SKM-1 treated with dmso at 0.1 percent for 144 hours (cell line): ENCODE results near the gene TBC1D5.
A peak's percentile ranks its signal among the peaks of the same experiment; 100 is the strongest.
"Not testable (repeated sequence)": the region's sequence is repeated elsewhere in the genome, so short reads cannot be mapped to it uniquely, and the experiment has no call there.

ENCODE experiments used
- DNase-seq: peaks from one replicate; lab custom pipeline; 2025; ENCODE audit not compliant: unreplicated experiment; lab: John Stamatoyannopoulos, UW

TBC1D5 gene

GRCh38 chr3:17742102-17742879 lies at the start of gene TBC1D5:
Gene TBC1D5, minus strand, starts transcription at chr3:17742631. Its CDS starts 234,061 bp downstream, at chr3:17508570.
- peak; percentile 96 for DNase-seq

- no peak for DNase-seq
These were observed 41.0 kb upstream of the TBC1D5 start for GRCh38 chr3:17783426-17783825.

GRCh38 chr3:17782751-17783150 lies 40.3 kb upstream of the TBC1D5 start:
- no peak for DNase-seq

- not testable (repeated sequence) for DNase-seq
These were observed 37.9 kb upstream of the TBC1D5 start for GRCh38 chr3:17780369-17780768.

GRCh38 chr3:17779304-17780250 lies 37.1 kb upstream of the TBC1D5 start:
- peak; percentile 23 for DNase-seq

GRCh38 chr3:17777326-17777725 lies 34.9 kb upstream of the TBC1D5 start:
- peak; percentile 57 for DNase-seq

- DNase-seq: no peak
These were observed 32.6 kb upstream of the TBC1D5 start for GRCh38 chr3:17775073-17775472.

- DNase-seq: not testable (repeated sequence)
These were observed 31.9 kb upstream of the TBC1D5 start for GRCh38 chr3:17774180-17774910.

- DNase-seq: no peak
These were observed 30.1 kb upstream of the TBC1D5 start for GRCh38 chr3:17772556-17772955.

GRCh38 chr3:17771177-17772017 lies 29.0 kb upstream of the TBC1D5 start:
- DNase-seq: no peak

GRCh38 chr3:17770682-17771081 lies 28.3 kb upstream of the TBC1D5 start:
- DNase-seq: no peak

GRCh38 chr3:17765819-17766472 lies 23.5 kb upstream of the TBC1D5 start:
- DNase-seq: no peak

GRCh38 chr3:17761563-17761962 lies 19.1 kb upstream of the TBC1D5 start:
- no peak for DNase-seq

- DNase-seq: no peak
These were observed 17.5 kb upstream of the TBC1D5 start for GRCh38 chr3:17759901-17760300.

- DNase-seq: no peak
These were observed 13.4 kb upstream of the TBC1D5 start for GRCh38 chr3:17755836-17756235.

GRCh38 chr3:17753632-17753992 lies 11.2 kb upstream of the TBC1D5 start:
- no peak for DNase-seq

- no peak for DNase-seq
These were observed 10.6 kb upstream of the TBC1D5 start for GRCh38 chr3:17752876-17753631.

GRCh38 chr3:17752436-17752835 lies 10.0 kb upstream of the TBC1D5 start:
- peak; percentile 21 for DNase-seq

GRCh38 chr3:17749705-17750293 lies 7.4 kb upstream of the TBC1D5 start:
- no peak for DNase-seq
